Endodermal cell (in vitro differentiated cells): ENCODE data around the gene DDN. TPM values are rescaled to one million over a fixed set of nuclear protein-coding genes. Genes with fewer than 3 reads are reported as not detected.
A peak's percentile ranks its signal among the peaks of the same experiment; 100 is the strongest.

Experiments used
- DNase-seq: peaks from one replicate; pipeline ENCODE4 v3.0.0-alpha.2; 2017
- H3K27ac ChIP-seq: 2 replicates; pipeline ENCODE4 v1.5.1; 2013; ENCODE audit warnings: mild to moderate bottlenecking, low read depth, low read length, moderate library complexity
- H3K27me3 ChIP-seq: 2 replicates; pipeline ENCODE4 v1.6.1; 2013; ENCODE audit warnings: mild to moderate bottlenecking, low read length, moderate library complexity; ENCODE audit not compliant: insufficient read depth, control insufficient read depth, poor library complexity, severe bottlenecking
- H3K36me3 ChIP-seq: 2 replicates; pipeline ENCODE4 v1.7.0; 2013; ENCODE audit warnings: mild to moderate bottlenecking, low read length, moderate library complexity; ENCODE audit not compliant: control insufficient read depth, insufficient read depth
- H3K4me1 ChIP-seq: one replicate; pipeline ENCODE4 v1.7.0; 2013; ENCODE audit warnings: low read length; ENCODE audit not compliant: control insufficient read depth, insufficient read depth
- H3K4me3 ChIP-seq: 2 replicates; pipeline ENCODE4 v1.5.1; 2013; ENCODE audit warnings: mild to moderate bottlenecking, low read length, moderate library complexity
- H3K9ac ChIP-seq: 2 replicates; pipeline ENCODE4 v1.6.1; 2013; ENCODE audit warnings: mild to moderate bottlenecking, low read length, moderate library complexity; ENCODE audit not compliant: poor library complexity, severe bottlenecking; ENCODE audit errors: extremely low read depth
- H3K9me3 ChIP-seq: 2 replicates; pipeline ENCODE4 v1.6.1; 2013; ENCODE audit warnings: mild to moderate bottlenecking, low read length, moderate library complexity; ENCODE audit not compliant: control insufficient read depth
- H3K27ac Mint-ChIP-seq: 2 replicates; pipeline ENCODE4 v1.8.0; 2020; ENCODE audit warnings: mixed read lengths
- H3K27me3 Mint-ChIP-seq: 2 replicates; pipeline ENCODE4 v1.8.0; 2021; ENCODE audit warnings: mild to moderate bottlenecking, mixed read lengths; ENCODE audit not compliant: insufficient read depth
- H3K36me3 Mint-ChIP-seq: 2 replicates; pipeline ENCODE4 v1.8.0; 2020; ENCODE audit warnings: low read depth, mixed read lengths
- H3K4me1 Mint-ChIP-seq: 2 replicates; pipeline ENCODE4 v1.8.0; 2020; ENCODE audit warnings: mixed read lengths
- H3K4me3 Mint-ChIP-seq: 2 replicates; pipeline ENCODE4 v1.8.0; 2020; ENCODE audit warnings: mild to moderate bottlenecking, moderate library complexity, mixed read lengths
- H3K9me3 Mint-ChIP-seq: 2 replicates; pipeline ENCODE4 v1.8.0; 2020; ENCODE audit warnings: mild to moderate bottlenecking, mixed read lengths
- CTCF ChIP-seq: fragments of 200-600 bp; sonication (generic); conservative IDR thresholded peaks from 2 replicates; pipeline ENCODE4 v1.5.0; 2021; ENCODE audit warnings: antibody characterized with exemption, mild to moderate bottlenecking
- WGBS, 2 experiments: methylation state at CpG; one replicate each; pipeline versions ENCODE4 v1.1.5 to v1.1.7; 2013; ENCODE audit warnings: missing lambda C conversion rate in 2 of 2, mixed read lengths in 1 of 2; ENCODE audit not compliant: insufficient coverage in 1 of 2, insufficient read length in 1 of 2; 5-methylcytosine and 5-hydroxymethylcytosine counted together
- long read RNA-seq, 4 experiments: library from polyadenylated mRNA in 2 of 4; library from RNA in 1 of 4; library from capped mRNA in 1 of 4; stranded (forward) in 3 of 4; unstranded in 1 of 4; transcript quantifications; one replicate each; pipeline ENCODE4 v2.0.0, GENCODE V29; 2020 to 2021; ENCODE audit warnings: inconsistent platforms in 1 of 4
- polyA plus RNA-seq, 2 experiments: library from polyadenylated mRNA; stranded (reverse); fragments of 50-300 nt; gene quantifications; one replicate each; pipeline ENCODE4 v1.2.3, GENCODE V29; 2013
- total RNA-seq, 2 donors: library from RNA; stranded (reverse); fragmentation: NEBNext Ultra II Directional in 1 of 2; extraction: Animal tissue kit (Norgen Biotek cat#: 25700) in 1 of 2; gene quantifications; 2 replicates in 1 of 2; 3 replicates in 1 of 2; pipeline ENCODE4 v1.2.1, GENCODE V29; 2021

DDN gene
- under 1 TPM; 0.31 to 0.33 TPM for total RNA-seq
- 1.2 TPM for polyA plus RNA-seq (2013, experiment 1 of 2)
- 0.79 TPM for polyA plus RNA-seq (2013, experiment 2 of 2)
- long read RNA-seq, experiment 1: 0 reads
- long read RNA-seq, experiment 2: 0 reads
- long read RNA-seq, experiment 3: 0 reads
- long read RNA-seq, experiment 4: 0 reads

- H3K4me1 ChIP-seq: peaks cover 7% of the 10 kb centered on the region
- Mint-ChIP-seq H3K27ac (no peak within 1 kb of the TSS), H3K36me3 (peaks cover 13% of the 10 kb centered on the region), H3K4me1 (peaks cover 10% of the 10 kb centered on the region), H3K4me3 (peak within 1 kb of the TSS; percentile 49), H3K27me3 (peaks cover 65% of the 10 kb centered on the region), H3K9me3 (no peaks in the 10 kb centered on the region)
- TF ChIP-seq CTCF: peak; percentile 24
- peak within 1 kb of the TSS; percentile 11 for H3K9ac ChIP-seq
- H3K9me3 ChIP-seq: no peaks in the 10 kb centered on the region
- WGBS, 2 experiments: 8 to 11% methylated on average over 26 to 30 of the region's 30 CpGs
- no peak within 1 kb of the TSS for H3K27ac ChIP-seq
- peaks cover 7% of the 10 kb centered on the region for H3K36me3 ChIP-seq
- peaks cover 67% of the 10 kb centered on the region for H3K27me3 ChIP-seq
- peak; percentile 86 for DNase-seq
- H3K4me3 ChIP-seq: peak within 1 kb of the TSS; percentile 73
Measured at GRCh38 chr12:48999371-49000131, at the start of gene DDN. DDN (minus strand) TSS chr12:48999375; CDS start chr12:48999287, 88 bp downstream.

- 97 to 98% methylated on average over 9 to 10 of the region's 10 CpGs for WGBS, 2 experiments
Measured at GRCh38 chr12:49048953-49049352, 49.8 kb upstream of the DDN start.

More at GRCh38 chr12:49048953-49049352, 49.8 kb upstream of the DDN start:
- no peak for DNase-seq
- Mint-ChIP-seq H3K27me3 (no peaks in the 10 kb centered on the region), H3K4me1 (no peaks in the 10 kb centered on the region), H3K4me3 (no peak overlapping the region), H3K9me3 (no peaks in the 10 kb centered on the region), H3K36me3 (peaks cover 90% of the 10 kb centered on the region), H3K27ac (no peak overlapping the region)
- no peak overlapping the region for H3K4me3 ChIP-seq
- H3K36me3 ChIP-seq: peaks cover 96% of the 10 kb centered on the region
- no peak for TF ChIP-seq CTCF
- H3K4me1 ChIP-seq: no peaks in the 10 kb centered on the region
- no peaks in the 10 kb centered on the region for H3K9me3 ChIP-seq
- H3K9ac ChIP-seq: no peak overlapping the region
- no peak overlapping the region for H3K27ac ChIP-seq
- no peaks in the 10 kb centered on the region for H3K27me3 ChIP-seq
